Motor neuron (in vitro differentiated cells): ENCODE results near the gene EGLN3. TPM values are rescaled to one million over a fixed set of nuclear protein-coding genes. Genes with fewer than 3 reads are reported as not detected.

Experiments
- ATAC-seq, 8 experiments: fragments of 200-7000 bp; cut with Tn5 transposase; replicated peaks in 6 of 8; 2 replicates each; pipeline ENCODE4 v1.8.0; 2021; ENCODE audit warnings: mild to moderate bottlenecking in 8 of 8, moderate library complexity in 8 of 8
- H3K27ac ChIP-seq, 2 donors: fragments of 250-450 bp; sonication (Bioruptor Pico); 2 replicates each; pipeline ENCODE4 v1.9.0; 2021; ENCODE audit warnings: antibody characterized with exemption in 2 of 2, mild to moderate bottlenecking in 2 of 2, moderate library complexity in 1 of 2
- H3K4me1 ChIP-seq, 2 donors: fragments of 250-450 bp; sonication (Bioruptor Pico); replicated peaks in 1 of 2; 2 replicates each; pipeline ENCODE4 v1.6.1; 2021; ENCODE audit warnings: antibody characterized with exemption in 2 of 2, mild to moderate bottlenecking in 2 of 2, moderate library complexity in 1 of 2
- H3K4me3 ChIP-seq, 5 donors: fragments of 250-450 bp; sonication (Bioruptor Pico); 2 replicates each; pipeline ENCODE4 v1.9.0; 2021; ENCODE audit warnings: antibody characterized with exemption in 5 of 5, mild to moderate bottlenecking in 5 of 5, moderate library complexity in 4 of 5
- WGBS, 10 experiments: fragments of 450-650 bp; shearing (Covaris generic); methylation state at CpG; one replicate each; pipeline ENCODE4 v1.0.0; 2022; 5-methylcytosine and 5-hydroxymethylcytosine counted together
- in situ Hi-C, 9 experiments: fragments of 400-800 bp; cut with MboI; loops; one replicate each; pipeline ENCODE4 v1.15.0; 2021; ENCODE audit warnings: low sequenced_read_pairs in 9 of 9, low pct_unique_long_range_greater_than_20kb in 2 of 9; ENCODE audit not compliant: unreplicated experiment in 9 of 9
- total RNA-seq, 8 experiments: library from RNA; unstranded; fragments of 300-600 nt; gene quantifications; 2 replicates each; pipeline versions ENCODE4 v1.2.3 to v1.2.4, GENCODE V29; 2022

Gene EGLN3
- total RNA-seq, 8 experiments from 2014 or later, result 1.2 to 38.8 (median 6.6) TPM

- Histone ChIP-seq H3K4me1 (no peaks in the 10 kb centered on the region), H3K4me3 (no peak overlapping the region), H3K27ac (no peak overlapping the region)
- in situ Hi-C loops, result no loop called here
- WGBS, 10 experiments, result 30 to 100% (median 89%) methylated on average over 1 of the region's 1 CpG; no CpG with 5 or more reads in 3 of the 10 experiments
- no peak for ATAC-seq
These were observed 56.5 kb downstream of the EGLN3 start for GRCh38 chr14:33894339-33894738.

DNA sequence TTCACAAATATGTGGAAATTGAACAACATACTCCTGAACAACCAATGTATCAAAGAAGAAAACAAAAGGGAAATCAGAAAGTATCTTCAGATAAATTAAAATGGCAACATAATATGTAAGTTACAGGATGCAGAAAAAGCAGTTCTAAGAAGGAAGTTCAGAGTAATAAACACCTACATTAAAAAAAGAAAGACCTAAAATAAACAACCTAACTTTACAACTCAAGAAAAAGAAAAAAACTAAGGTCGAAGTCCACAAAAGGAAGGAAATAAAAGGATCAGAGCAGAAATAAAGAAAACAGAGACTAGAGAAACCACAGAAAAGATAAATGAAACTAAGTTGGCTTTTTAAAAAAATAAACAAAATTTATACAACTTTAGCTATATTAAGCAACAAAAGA is 59.2 kb downstream of the EGLN3 start:
- Histone ChIP-seq H3K4me1 (no peaks in the 10 kb centered on the region), H3K27ac (no peak overlapping the region), H3K4me3 (no peak overlapping the region)
- 0 to 100% (median 62%) methylated on average over 1 of the region's 1 CpG for WGBS, 10 experiments
- in situ Hi-C loops, result no loop called here
- ATAC-seq, result no peak

DNA sequence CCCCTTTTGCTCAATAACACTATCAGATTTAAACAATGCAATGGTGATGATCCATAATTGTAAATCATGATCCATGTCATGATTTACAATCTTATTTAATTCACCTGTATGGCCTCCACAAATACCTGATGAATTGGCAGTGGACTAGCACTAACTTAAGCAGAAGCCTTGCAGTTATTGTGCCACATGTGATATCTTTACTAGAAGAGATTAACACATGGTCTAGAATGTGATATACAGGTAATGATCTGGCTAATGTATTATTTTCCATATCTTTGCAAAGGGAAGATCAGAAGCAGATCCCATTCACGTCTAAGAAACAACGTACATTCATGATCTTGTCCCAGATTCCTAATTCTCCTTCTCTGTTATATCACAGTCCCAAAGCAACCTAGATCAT is 66.0 kb downstream of the EGLN3 start:
- H3K27ac ChIP-seq, result no peak overlapping the region
- no peak overlapping the region for H3K4me3 ChIP-seq
- in situ Hi-C loops, result no loop called here
- no peaks in the 10 kb centered on the region for H3K4me1 ChIP-seq
- ATAC-seq, result no peak
- 14 to 100% (median 79%) methylated on average over 1 to 2 of the region's 2 CpGs; no CpG with 5 or more reads in 3 of the 10 experiments for WGBS, 10 experiments

DNA sequence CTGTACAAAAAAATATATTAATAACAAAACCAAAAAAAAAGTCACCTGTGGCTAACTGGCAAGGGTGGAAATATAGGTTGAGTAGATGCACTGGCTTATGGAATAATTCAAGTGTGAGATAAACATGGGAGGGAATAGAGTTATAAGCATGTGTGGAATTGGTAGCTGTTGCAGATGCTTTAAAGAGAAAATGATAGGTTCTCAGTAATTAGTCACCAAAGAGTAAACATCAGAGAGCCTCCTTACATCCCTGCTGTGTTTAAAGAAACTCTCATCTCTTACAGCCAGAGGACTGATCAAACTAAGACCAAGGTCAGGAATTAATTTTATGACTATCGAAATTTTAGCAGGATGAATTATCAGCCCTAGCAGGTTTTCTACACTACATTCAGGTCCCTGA is 70.5 kb downstream of the EGLN3 start:
- in situ Hi-C loops, result no loop called here
- 0 to 100% (median 67%) methylated on average over 1 of the region's 1 CpG; no CpG with 5 or more reads in 3 of the 10 experiments for WGBS, 10 experiments
- Histone ChIP-seq H3K4me3 (no peak overlapping the region), H3K4me1 (no peaks in the 10 kb centered on the region), H3K27ac (no peak overlapping the region)
- no peak for ATAC-seq

DNA sequence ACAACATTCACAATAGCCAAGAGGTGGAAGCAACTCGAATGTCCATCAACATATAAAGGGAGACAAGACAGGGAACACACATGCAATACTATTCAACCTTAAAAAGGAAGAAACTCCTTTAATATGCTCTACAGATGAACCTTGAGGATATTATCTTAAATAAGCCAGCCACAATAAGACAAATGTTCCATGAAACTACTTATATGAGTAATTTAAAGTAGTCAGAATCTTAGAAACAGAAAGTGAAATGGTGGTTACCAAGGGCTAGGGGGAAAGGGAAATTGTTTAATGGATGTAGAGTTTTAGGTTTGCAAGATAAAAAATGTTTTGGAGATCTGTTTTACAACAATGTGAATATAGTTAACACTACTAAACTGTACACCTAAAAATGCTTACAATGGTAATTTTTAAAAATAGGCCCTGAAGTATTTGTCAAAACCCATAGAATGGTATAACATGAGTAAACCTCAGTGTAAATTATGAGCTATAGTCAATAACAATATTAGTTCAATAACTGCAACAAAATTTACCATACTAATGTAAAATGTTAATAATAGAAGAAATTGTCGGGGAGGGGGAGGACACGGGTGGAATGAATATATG is 71.1 kb downstream of the EGLN3 start:
- no peak for ATAC-seq
- WGBS, 10 experiments, result 26 to 100% (median 84%) methylated on average over 2 to 3 of the region's 3 CpGs
- no peak overlapping the region for H3K4me3 ChIP-seq
- in situ Hi-C loops, result no loop called here
- H3K4me1 ChIP-seq, result no peaks in the 10 kb centered on the region
- no peak overlapping the region for H3K27ac ChIP-seq

GRCh38 chr14:33876274-33876673 is 74.6 kb downstream of the EGLN3 start:
- no peak for ATAC-seq
- no peak overlapping the region for H3K4me3 ChIP-seq
- H3K4me1 ChIP-seq, result no peaks in the 10 kb centered on the region
- WGBS, 10 experiments, result 41 to 100% (median 80%) methylated on average over 1 to 2 of the region's 2 CpGs; no CpG with 5 or more reads in 2 of the 10 experiments
- H3K27ac ChIP-seq, result no peak overlapping the region
- in situ Hi-C loops, result no loop called here
